HG02798 (cell line): ENCODE results near the gene BRAF.
"Not testable (repeated sequence)": the region's sequence is repeated elsewhere in the genome, so short reads cannot be mapped to it uniquely, and the experiment has no call there.

Source experiments
- ATAC-seq: cut with Tn5 transposase; IDR thresholded peaks from one replicate; pipeline ENCODE4 v1.9.1; 2021; ENCODE audit warnings: mild to moderate bottlenecking; ENCODE audit not compliant: unreplicated experiment, poor library complexity

The BRAF gene

GRCh38 chr7:140673063-140673773, 251.5 kb downstream of the BRAF start:
- peak; percentile 58 for ATAC-seq

GRCh38 chr7:140672382-140673062, 252.2 kb downstream of the BRAF start, which contains the start of gene ADCK2:
Gene ADCK2, plus strand, starts transcription at chr7:140672945. Its CDS starts 386 bp downstream, at chr7:140673331.
- ATAC-seq, result peak; percentile 53

GRCh38 chr7:140671966-140672365, 252.8 kb downstream of the BRAF start:
- no peak for ATAC-seq

GRCh38 chr7:140670343-140670935, 254.3 kb downstream of the BRAF start:
- ATAC-seq, result no peak

GRCh38 chr7:140669862-140670261, 254.9 kb downstream of the BRAF start:
- not testable (repeated sequence) for ATAC-seq

- ATAC-seq, result no peak
Measured at GRCh38 chr7:140669352-140669751, 255.4 kb downstream of the BRAF start.
